AG04450 (cell line): Measurements from ENCODE around the gene RPS6KB2. TPM values are rescaled to one million over a fixed set of nuclear protein-coding genes. Genes with fewer than 3 reads are reported as not detected.
"Not testable (repeated sequence)": the region's sequence is repeated elsewhere in the genome, so short reads cannot be mapped to it uniquely, and the experiment has no call there.

ENCODE experiments used
- CTCF ChIA-PET: fragments of 300-600, 350-600 bp; formaldehyde crosslinking; extraction: SDS; loops from one replicate; lab custom pipeline; 2022; ENCODE audit warnings: antibody characterized with exemption, inconsistent platforms; lab: Charles Lee
- POLR2A ChIA-PET: fragments of 350-600 bp; formaldehyde crosslinking; extraction: SDS; loops from one replicate; lab custom pipeline; 2021; ENCODE audit warnings: antibody characterized with exemption, inconsistent platforms; lab: Yijun Ruan, JAX
- DNase-seq: peaks from one replicate; pipeline ENCODE4 v3.0.0-alpha.2; 2011; ENCODE audit warnings: low read depth, low spot score
- H3K27ac ChIP-seq: one replicate; pipeline ENCODE4 v1.5.1; 2012; ENCODE audit warnings: low read depth, low read length, control low read depth
- H3K27me3 ChIP-seq: one replicate; pipeline ENCODE4 v1.6.0; 2012; ENCODE audit warnings: low read length; ENCODE audit not compliant: control insufficient read depth, insufficient read depth
- H3K4me3 ChIP-seq: 2 replicates; pipeline ENCODE4 v1.5.1; 2011; ENCODE audit warnings: mild to moderate bottlenecking, low read depth, low read length, control low read depth
- H3K9me3 ChIP-seq: 2 replicates; pipeline ENCODE4 v1.5.1; 2012; ENCODE audit warnings: low read length; ENCODE audit not compliant: control insufficient read depth, insufficient read depth
- polyA plus RNA-seq: library from polyadenylated mRNA; depleted of rRNA; stranded (reverse); fragments of >200 nt; gene quantifications from 2 replicates; pipeline ENCODE4 v1.2.3, GENCODE V29; 2011
- TF ChIP-seq, protein P1 (sequence below): IDR thresholded peaks from 2 replicates; pipeline ENCODE4 v1.5.1; 2011; ENCODE audit warnings: low read depth, low read length, control low read depth, inconsistent platforms

The RPS6KB2 gene
- polyA plus RNA-seq, 1 experiment: 36.0 TPM

DNA sequence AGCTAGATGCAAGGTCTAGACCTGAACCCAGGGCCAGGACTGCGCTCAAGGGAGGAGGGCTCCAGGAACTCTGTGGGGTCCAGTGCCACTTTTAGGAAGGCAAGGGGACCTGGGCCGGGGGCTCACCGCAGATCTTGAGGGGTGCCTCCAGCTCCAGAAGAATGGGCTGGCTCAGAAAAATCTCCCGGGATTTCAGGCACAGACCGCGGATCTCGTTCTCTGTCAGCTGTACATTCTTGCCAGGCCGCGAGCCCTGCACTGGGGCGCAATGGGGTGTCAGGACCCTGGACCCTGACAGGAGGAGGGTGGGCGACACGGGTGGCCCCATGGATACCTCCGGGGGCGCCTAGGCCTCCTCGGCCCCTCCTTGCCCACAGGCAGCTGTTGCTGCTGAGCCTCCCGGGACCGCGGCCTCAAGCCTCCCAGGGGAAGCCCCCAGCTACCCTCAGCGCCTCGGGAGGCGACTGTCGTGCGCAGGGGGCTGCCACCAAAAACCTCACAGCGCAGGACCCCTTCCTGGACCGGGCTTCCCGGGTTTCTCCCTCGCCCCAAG is 27.3 kb upstream of the RPS6KB2 start:
- Histone ChIP-seq H3K4me3 (peak overlapping the region; percentile 91), H3K27ac (peak overlapping the region; percentile 73), H3K9me3 (peaks cover 3% of the 10 kb centered on the region; the same call in 1 of the 2 replicates), H3K27me3 (no peaks in the 10 kb centered on the region)
- DNase-seq: no peak
- TF ChIP-seq, protein P1, sequence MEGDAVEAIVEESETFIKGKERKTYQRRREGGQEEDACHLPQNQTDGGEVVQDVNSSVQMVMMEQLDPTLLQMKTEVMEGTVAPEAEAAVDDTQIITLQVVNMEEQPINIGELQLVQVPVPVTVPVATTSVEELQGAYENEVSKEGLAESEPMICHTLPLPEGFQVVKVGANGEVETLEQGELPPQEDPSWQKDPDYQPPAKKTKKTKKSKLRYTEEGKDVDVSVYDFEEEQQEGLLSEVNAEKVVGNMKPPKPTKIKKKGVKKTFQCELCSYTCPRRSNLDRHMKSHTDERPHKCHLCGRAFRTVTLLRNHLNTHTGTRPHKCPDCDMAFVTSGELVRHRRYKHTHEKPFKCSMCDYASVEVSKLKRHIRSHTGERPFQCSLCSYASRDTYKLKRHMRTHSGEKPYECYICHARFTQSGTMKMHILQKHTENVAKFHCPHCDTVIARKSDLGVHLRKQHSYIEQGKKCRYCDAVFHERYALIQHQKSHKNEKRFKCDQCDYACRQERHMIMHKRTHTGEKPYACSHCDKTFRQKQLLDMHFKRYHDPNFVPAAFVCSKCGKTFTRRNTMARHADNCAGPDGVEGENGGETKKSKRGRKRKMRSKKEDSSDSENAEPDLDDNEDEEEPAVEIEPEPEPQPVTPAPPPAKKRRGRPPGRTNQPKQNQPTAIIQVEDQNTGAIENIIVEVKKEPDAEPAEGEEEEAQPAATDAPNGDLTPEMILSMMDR: no peak
- ChIA-PET CTCF (interaction anchor here (0.6 to 3.1 kb wide), 28 partner anchors 10 to 208 kb away, joined by 3 to 23 read pairs (median 6); partner anchors contain the start of genes AIP, POLD4, PTPRCAP and RAD9A), POLR2A (interaction anchor here (0.6 to 2.5 kb wide), 15 partner anchors 9 to 182 kb away, joined by 3 to 30 read pairs (median 4); partner anchors contain the start of genes AIP, CLCF1, GSTP1 and POLD4)

DNA sequence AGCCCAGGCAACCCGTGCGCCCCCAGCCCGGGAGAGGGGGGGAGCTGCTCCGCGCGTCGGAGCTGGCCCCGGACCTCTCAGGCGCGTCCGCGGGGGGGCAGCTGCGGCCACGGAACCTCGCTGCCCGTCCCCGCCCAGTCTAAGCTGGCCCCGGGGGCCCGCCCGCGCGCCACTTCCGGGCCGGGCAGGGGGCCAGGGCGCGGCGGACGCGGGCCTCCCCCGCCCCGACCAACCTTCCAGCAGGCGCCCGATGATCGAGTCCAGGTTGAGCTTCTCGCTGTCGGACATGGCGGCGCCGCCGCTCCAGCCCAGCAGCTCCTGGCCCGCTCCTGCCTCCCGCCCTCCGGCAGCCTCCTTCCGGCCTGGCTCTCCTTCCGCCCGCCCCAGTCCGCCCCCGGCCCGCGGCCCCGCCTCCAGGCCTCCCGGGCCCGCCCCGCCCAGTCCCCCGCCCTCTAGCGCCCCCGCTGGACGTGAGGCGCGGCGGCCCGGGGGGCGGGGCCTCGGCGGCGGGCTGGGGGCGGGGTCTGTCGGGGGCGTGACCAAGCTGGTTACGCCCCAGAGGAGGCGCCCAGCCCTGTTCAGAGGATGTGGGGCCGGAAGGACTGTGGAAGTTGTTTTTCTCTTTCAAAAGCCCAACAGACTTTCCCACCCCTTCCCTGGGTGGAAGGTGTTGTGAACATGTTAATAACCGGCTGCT is 26.7 kb upstream of the RPS6KB2 start, which contains the start of gene PPP1CA:
Gene PPP1CA (minus strand): TSS at position 364 of the 697 bp plus-strand sequence. CDS start 76 bp downstream, at position 288.
- peak; percentile 65 for DNase-seq
- H3K9me3 ChIP-seq: peaks cover 3% of the 10 kb centered on the region; the same call in 1 of the 2 replicates
- peak within 1 kb of the TSS; percentile 91 for H3K4me3 ChIP-seq
- peak within 1 kb of the TSS; percentile 82 for H3K27ac ChIP-seq
- POLR2A ChIA-PET: interaction anchor here (0.7 to 2.5 kb wide), 16 partner anchors 10 to 182 kb away, joined by 3 to 30 read pairs (median 4); partner anchors contain the start of genes AIP, CLCF1, GSTP1 and POLD4
- TF ChIP-seq, protein P1: 0 out of 2 replicates have a peak, but pooled peaks have one; percentile 7
- no peaks in the 10 kb centered on the region for H3K27me3 ChIP-seq
- CTCF ChIA-PET: interaction anchor here (0.6 to 3.1 kb wide), 36 partner anchors 9 to 207 kb away, joined by 3 to 23 read pairs (median 4); partner anchors contain the start of genes AIP, CDK2AP2, POLD4 and PTPRCAP

DNA sequence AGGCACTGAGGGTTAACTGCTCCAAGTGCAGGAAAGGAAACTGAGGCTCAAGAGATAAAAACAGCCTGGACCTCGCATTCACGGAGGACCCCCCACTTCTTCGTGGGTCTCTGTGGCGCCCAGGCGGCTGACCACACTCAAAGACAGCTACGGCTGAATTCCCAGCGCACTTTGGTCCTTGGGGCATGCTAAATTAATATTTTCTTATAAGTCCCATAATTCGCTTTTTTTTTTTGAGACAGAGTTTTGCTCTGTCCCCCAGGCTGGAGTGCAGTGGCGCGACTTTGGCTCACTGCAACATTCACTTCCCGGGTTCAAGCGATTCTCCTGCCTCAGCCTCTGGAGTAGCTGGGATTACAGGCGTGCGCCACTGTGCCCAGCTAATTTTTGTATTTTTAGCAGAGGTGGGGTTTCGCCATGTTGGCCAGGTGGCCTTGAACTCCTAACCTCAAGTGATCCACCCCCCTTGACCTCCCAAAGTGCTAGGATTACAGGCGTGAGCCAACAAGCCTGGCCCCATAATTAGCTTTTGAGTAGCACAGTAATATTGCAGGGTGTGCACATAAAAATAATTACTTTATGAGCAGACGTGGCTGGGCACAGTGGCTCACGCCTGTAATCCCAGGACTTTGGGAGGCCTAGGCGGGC is 26.0 kb upstream of the RPS6KB2 start:
- CTCF ChIA-PET: interaction anchor here (0.6 to 3.1 kb wide), 26 partner anchors 9 to 105 kb away, joined by 3 to 23 read pairs (median 6); partner anchors contain the start of genes AIP, CDK2AP2, POLD4 and RAD9A
- DNase-seq, H3K9me3 ChIP-seq, H3K27me3 ChIP-seq: not testable (repeated sequence)
- H3K4me3 ChIP-seq: peak overlapping the region; percentile 56
- peak overlapping the region; percentile 82 for H3K27ac ChIP-seq
- POLR2A ChIA-PET: interaction anchor here (0.7 to 2.5 kb wide), 10 partner anchors 9 to 181 kb away, joined by 3 to 30 read pairs (median 6); partner anchors contain the start of genes GSTP1, POLD4, RAD9A and RPS6KB2

DNA sequence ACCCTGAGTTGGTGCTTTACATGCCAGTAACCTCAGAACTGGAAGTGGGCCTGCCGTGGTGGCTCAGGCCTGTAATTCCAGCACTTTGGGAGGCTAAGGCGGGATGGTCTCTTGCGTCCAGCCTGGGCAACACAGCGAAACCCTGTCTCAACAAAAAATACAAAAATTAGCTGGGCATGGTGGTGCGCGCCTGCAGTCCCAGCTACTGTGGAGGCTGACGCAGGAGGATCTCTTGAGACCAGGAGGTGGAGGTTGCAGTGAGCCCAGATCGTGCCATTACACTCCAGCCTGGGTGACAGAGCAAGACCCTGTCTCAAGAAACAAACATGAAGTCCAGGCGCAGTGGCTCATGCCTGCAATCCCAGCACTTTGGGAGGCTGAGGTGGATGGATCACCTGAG is 25.2 kb upstream of the RPS6KB2 start:
- H3K9me3 ChIP-seq, H3K27me3 ChIP-seq, DNase-seq, H3K27ac ChIP-seq, H3K4me3 ChIP-seq: not testable (repeated sequence)
- POLR2A ChIA-PET: interaction anchor here (0.7 kb wide), 1 partner anchor 36 kb away, joined by 5 read pairs; no protein-coding TSS in a partner anchor
- CTCF ChIA-PET: interaction anchor here (1.9 to 3.1 kb wide), 2 partner anchors 51 to 80 kb away, joined by 8 to 23 read pairs; partner anchors contain the start of genes AIP and POLD4

DNA sequence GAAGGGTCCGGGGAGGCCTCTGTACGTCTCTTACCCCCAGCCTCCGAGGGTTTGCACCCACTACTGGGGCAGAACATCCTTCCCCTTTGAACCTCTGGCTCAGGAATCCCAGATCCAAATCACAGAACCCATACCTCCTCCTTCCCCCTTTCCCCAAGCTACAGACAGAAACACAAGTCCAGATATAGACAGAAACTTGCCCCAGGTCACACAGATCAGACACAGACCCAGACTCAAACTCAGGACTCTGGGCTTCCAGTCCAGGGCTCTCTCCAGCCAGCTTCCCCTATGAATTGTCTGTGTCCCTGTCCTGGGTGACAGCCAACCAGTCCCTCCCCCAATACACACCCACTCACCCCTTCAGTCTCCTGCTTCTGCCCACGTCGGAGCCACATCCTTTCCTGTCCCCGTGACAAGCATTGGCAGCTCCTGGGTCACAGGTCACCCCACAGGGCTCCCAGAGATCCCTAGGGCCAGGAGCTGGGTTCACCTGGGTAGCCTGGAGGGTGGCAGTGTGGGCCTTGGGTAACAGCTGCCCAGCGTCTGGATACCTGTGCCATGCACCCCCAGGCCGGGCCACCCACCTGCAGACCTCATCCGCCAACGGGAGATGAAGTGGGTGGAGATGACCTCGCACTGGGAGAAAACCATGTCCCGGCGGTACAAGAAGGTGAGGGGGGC is 23.6 kb upstream of the RPS6KB2 start:
- CTCF ChIA-PET: no interaction called here
- DNase-seq: no peak
- no peak overlapping the region for H3K4me3 ChIP-seq
- no peak overlapping the region for H3K27ac ChIP-seq
- peaks cover 3% of the 10 kb centered on the region; the same call in 1 of the 2 replicates for H3K9me3 ChIP-seq
- TF ChIP-seq, protein P1: no peak
- POLR2A ChIA-PET: interaction anchor here (1.2 kb wide), 1 partner anchor 16 kb away, joined by 3 read pairs; no protein-coding TSS in a partner anchor
- peaks cover 9% of the 10 kb centered on the region for H3K27me3 ChIP-seq
